Neural progenitor cell (in vitro differentiated cells): ENCODE measurements around the gene SNAPIN.

ENCODE experiments used
- EZH2 ChIP-seq: fragments of 200-600 bp; sonication (generic); IDR thresholded peaks from 2 replicates; pipeline ENCODE4 v1.6.1; 2017; ENCODE audit warnings: antibody characterized with exemption, mild to moderate bottlenecking, moderate library complexity
- TF ChIP-seq, protein P1 (sequence below): fragments of 200-600 bp; sonication (generic); IDR thresholded peaks from 2 replicates; pipeline ENCODE4 v1.5.1; 2017; ENCODE audit warnings: antibody characterized with exemption, mild to moderate bottlenecking

DNA sequence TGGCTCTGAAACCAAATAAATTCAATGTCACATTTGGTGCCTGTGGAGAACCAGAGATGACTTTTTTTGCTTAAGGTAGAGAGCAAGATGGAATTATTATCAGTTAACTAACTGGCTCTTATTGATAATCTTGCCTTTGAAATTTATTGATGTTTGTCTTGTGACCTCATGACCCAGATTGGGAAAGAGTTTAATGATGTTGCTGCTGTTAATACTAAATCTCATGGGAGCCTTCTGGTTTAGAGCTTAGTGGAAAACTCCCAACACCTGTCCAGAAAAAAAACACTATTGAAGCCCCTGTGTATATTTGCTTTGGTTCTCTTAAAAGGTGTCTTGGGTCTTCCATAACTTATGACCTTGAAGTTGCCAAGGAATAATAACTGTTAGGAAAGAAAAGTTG is 14.7 kb upstream of the SNAPIN start:
- TF ChIP-seq, protein P1, sequence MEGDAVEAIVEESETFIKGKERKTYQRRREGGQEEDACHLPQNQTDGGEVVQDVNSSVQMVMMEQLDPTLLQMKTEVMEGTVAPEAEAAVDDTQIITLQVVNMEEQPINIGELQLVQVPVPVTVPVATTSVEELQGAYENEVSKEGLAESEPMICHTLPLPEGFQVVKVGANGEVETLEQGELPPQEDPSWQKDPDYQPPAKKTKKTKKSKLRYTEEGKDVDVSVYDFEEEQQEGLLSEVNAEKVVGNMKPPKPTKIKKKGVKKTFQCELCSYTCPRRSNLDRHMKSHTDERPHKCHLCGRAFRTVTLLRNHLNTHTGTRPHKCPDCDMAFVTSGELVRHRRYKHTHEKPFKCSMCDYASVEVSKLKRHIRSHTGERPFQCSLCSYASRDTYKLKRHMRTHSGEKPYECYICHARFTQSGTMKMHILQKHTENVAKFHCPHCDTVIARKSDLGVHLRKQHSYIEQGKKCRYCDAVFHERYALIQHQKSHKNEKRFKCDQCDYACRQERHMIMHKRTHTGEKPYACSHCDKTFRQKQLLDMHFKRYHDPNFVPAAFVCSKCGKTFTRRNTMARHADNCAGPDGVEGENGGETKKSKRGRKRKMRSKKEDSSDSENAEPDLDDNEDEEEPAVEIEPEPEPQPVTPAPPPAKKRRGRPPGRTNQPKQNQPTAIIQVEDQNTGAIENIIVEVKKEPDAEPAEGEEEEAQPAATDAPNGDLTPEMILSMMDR = no peak
- TF ChIP-seq EZH2 = no peak
